Amygdala (tissue), 56 donors: Measurements from ENCODE around the gene GNB3.
A peak's percentile ranks its signal among the peaks of the same experiment; 100 is the strongest.

Source experiments
- DNase-seq, 56 donors: peaks; one replicate each; lab custom pipeline; 2025; lab: John Stamatoyannopoulos, UW

Gene GNB3

DNA sequence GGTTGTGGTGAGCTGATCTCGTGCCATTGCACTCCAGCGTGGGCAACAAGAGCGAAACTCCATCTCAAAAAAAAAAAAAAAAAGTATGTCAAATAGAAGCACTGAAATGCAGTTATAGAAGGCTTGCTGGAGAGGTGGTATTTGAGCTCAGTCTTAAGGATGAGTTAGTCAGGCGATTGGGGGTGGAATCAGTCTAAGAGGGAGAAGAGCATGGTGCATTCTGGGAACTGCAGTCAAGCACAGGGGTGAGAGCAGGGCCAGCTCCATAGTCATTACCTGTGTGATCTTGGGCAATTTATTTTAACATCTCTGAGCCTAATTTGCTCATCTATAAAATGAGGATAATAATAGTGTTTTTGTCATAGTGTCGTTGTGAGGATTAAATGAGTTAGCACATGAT is 5.9 kb upstream of the GNB3 start:
- no peak for DNase-seq

DNA sequence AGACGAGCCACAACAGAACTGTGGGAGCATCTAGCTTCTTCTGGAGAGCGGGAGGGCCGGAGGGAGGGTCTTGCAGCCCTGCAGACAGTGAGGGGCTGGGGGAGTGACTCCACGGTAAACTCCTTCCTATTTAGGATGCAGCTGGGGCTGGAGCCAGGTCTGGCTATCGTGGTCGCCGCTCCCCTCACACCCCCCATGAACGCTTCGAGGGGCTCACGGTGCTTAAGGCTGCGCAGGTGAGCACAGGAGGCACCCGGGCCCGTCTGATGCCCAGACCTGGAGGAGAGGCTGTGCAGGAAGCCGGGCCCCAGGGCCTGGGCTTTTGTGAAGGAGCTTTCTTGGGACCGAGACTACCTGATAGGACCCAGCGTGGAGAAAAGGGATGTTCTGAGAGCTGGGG is 3.9 kb upstream of the GNB3 start:
- no peak for DNase-seq

- DNase-seq, result no peak
These were observed 3.2 kb upstream of the GNB3 start for GRCh38 chr12:6837370-6838060.

- no peak for DNase-seq
These were observed 1.9 kb upstream of the GNB3 start for GRCh38 chr12:6838854-6839253.

- no peak for DNase-seq
These were observed 1.1 kb upstream of the GNB3 start for GRCh38 chr12:6839482-6840201.

DNA sequence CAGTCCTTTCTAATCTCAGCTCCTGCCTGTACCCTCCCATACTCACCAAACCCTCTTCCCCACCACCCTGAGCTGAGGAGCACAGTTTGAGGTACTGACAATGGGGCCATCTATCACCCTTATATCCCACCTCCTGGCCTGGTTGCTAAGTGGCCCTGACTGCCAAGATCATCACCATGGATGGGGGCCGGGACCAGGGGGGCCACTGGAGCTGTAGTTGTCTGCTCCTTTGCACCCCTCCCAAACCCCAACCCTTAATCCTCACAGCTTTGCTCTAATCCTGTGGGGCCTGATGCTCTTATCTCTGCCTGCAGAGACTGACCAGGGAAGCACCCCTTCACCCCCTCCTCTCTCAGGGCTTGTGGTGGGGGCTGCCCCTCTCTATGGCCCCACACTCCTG is 395 bp upstream of the GNB3 start:
- DNase-seq, result no peak

- DNase-seq, result no peak
These were observed 1.4 kb downstream of the GNB3 start for GRCh38 chr12:6842075-6842474.

DNA sequence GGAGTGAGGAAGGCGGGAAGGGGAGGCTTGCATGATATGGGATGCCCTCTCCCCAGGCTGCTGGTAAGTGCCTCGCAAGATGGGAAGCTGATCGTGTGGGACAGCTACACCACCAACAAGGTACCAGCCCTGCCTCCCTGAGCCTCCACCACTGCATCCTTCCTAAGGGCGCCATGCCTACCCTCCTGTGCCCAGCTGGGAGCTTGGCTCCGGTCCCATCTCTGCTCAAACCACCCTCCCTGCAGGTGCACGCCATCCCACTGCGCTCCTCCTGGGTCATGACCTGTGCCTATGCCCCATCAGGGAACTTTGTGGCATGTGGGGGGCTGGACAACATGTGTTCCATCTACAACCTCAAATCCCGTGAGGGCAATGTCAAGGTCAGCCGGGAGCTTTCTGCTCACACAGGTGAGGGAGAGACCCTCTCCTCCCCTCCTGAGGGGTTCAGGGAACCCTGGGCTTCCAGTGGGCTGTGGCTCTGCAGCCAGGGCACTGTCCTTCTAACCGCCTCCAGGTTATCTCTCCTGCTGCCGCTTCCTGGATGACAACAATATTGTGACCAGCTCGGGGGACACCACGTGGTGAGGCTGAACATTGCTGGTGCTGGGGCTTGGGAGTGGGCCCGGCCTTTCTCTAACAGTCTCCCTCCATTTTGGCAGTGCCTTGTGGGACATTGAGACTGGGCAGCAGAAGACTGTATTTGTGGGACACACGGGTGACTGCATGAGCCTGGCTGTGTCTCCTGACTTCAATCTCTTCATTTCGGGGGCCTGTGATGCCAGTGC is 2.6 kb downstream of the GNB3 start:
- no peak for DNase-seq

GRCh38 chr12:6845395-6845794 is 4.7 kb downstream of the GNB3 start:
- DNase-seq, result no peak

DNA sequence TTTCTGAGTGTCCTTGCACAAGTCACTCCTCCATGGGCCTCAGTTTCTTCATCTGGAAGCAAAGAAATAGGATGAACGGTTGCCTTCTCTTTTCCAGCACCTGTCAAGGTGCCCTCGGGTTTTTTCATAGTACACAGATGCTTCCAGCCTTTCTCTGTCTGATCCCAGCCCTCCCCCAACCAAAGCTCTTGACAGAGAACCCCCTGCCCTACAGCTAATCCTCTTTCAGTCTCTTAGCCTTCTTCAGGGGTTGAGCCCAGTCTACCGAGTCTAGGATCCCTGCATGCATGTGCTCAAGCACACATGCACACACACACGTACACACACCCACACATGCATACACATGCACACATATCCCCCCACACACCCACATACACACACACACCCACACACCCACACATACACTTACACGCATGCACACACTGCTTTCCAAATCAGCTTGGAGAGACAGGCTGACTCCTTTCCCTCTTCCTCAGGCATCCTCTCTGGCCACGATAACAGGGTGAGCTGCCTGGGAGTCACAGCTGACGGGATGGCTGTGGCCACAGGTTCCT is 5.7 kb downstream of the GNB3 start:
- DNase-seq, result no peak

- DNase-seq, result no peak
These were observed 7.0 kb downstream of the GNB3 start for GRCh38 chr12:6847676-6848075.

GRCh38 chr12:6849427-6849826 is 8.7 kb downstream of the GNB3 start:
- no peak for DNase-seq

DNA sequence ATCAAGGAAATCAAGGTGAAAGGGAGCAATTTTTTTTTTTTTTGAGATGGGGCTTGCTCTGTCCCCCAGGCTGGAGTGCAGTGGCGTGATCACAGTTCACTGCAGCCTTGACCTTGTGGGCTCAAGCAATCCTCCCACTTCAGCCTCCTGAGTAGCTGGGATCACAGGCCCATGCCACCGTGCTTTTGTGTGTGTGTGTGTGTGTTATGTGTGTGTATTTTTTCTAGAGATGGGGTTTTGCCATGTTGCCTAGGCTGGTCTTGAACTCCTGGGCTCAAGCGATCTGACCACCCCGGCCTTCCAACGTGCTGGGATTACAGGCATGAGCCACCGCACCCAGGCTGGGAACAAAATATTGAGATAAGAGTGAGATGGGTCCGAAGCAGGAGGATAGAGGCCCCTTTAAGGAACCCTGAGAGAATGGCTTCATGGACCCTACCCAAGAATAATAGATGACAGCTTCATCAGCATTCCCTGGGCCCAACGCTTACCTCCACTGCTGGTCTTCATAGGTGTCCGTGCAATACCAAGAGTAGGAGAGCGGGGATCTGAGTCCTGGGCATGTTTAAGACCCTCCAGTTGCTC is 9.3 kb downstream of the GNB3 start:
- no peak for DNase-seq

DNA sequence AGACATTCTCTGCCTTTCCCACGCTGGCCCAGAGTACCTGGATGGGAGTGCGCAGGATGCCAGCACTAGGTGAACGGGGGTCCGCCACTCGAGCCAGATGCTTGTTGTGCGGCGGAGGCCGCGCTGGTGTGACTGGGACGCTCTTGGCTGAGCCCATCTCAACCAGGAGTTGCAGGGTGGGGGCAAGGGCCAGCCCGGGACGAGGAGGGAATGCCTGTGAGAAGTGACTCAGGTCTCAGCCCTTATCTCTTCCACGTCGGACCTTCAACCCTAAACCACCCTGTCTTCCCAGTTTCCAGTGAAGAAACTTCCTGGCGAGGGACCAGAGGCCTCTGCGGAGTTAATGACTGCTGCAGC is 10.0 kb downstream of the GNB3 start:
- DNase-seq, result no peak

DNA sequence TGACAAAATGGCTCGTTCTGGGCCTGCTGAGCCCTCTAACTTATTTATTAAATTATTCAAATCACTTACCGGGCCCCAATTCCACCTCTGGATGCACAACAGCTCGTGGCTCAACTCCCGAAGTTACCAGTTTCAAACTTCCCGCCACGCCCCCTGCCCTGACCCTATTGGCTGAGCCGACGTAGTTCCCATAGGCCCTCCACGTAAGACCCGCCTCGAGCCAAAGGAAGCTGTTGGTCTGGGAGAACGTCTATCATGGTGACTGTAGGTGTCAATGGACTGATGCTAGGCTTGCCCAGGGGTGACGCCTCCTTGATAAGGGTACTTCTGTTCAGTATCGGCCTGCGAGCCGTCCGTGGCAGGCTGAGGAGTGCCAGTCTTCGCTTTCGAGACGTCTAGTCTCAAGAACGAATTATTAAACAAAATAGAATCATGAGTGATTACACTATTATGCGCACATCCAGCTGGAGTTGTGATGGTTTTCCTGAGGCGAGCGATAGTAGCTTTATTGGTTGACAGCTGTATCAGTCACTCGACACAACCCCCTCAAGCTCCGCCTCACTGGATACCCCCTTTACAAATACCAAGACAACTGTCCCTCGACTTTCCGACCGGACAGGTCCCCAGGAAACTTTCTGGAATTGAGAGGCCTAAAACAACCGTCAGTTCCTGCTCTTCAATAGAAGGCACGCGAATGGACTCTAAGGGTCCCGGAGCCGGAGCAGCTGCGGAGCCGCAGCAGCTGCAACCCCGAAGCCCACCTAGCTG is 10.6 kb downstream of the GNB3 start, which contains the start of gene CDCA3:
Gene CDCA3, minus strand, starts transcription at position 134 of the 768 bp plus-strand sequence. CDS start 334 bp downstream, outside the sequence.
- DNase-seq, result peak in 55 of 56 donors; percentile 48 to 98 (median 89)

GRCh38 chr12:6851921-6852650 is 11.4 kb downstream of the GNB3 start, which contains the start of gene USP5:
Gene USP5, plus strand, starts transcription at chr12:6852150. Its CDS starts 30 bp downstream, at chr12:6852180.
- peak; percentile 96 to 100 (median 100) for DNase-seq

- peak in 36 of 56 donors; percentile 21 to 76 (median 52) for DNase-seq
These were observed 12.1 kb downstream of the GNB3 start for GRCh38 chr12:6852651-6853354.

GRCh38 chr12:6853626-6854025 is 12.9 kb downstream of the GNB3 start:
- DNase-seq, result no peak
